NCI-H1105 treated with DMSO at 0.1 percent for 48 hours (cell line): Measurements from ENCODE around the gene CLTB.
"Not testable (repeated sequence)": the region's sequence is repeated elsewhere in the genome, so short reads cannot be mapped to it uniquely, and the experiment has no call there.

Source experiments
- DNase-seq: peaks from one replicate; lab custom pipeline; 2025; lab: John Stamatoyannopoulos, UW

The CLTB gene, protein sequence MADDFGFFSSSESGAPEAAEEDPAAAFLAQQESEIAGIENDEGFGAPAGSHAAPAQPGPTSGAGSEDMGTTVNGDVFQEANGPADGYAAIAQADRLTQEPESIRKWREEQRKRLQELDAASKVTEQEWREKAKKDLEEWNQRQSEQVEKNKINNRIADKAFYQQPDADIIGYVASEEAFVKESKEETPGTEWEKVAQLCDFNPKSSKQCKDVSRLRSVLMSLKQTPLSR

DNA sequence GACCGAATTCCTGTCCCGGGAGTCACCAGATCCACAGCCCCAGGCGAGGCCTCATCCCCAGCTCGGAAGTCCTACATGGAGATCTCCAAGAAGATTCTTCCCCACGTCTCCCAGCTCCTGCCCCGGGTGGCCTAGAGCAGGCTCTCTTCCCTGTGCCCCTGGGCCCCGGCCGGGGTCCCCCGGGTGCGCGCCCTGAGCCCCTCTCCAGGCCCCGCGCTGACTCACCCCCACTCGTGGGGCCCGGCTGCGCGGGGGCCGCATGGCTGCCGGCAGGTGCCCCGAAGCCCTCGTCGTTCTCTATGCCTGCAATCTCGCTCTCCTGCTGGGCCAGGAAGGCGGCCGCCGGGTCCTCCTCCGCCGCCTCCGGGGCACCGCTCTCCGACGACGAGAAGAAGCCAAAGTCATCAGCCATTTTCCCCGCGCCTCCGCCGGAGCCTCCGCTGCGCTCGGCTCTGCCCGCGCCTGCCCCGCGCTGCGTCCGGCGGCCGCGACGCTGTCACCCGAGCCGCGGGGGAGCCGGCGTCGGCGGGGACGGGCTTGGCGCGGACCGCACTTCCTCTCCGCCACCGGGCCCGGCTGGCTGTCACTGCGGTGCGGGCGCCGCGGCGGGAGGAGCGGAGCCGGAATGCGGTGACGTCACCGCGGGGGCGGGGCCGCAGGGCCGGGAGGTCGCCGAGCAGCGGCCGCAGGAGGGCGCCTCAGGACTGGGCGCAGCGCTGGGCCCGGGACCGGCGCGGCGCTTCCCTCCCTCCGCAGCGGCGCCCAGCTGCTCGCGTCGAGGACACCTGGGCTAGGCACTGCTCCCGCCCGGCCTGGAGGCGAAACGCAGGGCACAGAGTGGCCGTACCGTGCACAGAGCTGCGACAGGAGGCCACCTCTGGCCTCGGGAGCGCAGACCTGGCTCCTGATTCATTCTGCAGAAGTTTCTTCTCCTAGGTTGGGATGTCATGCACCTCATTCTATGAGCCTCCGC lies at the start of gene CLTB:
Gene CLTB (minus strand): TSS at position 588 of the 973 bp plus-strand sequence. CDS start 176 bp downstream, at position 412.
- peak; percentile 67 for DNase-seq

DNA sequence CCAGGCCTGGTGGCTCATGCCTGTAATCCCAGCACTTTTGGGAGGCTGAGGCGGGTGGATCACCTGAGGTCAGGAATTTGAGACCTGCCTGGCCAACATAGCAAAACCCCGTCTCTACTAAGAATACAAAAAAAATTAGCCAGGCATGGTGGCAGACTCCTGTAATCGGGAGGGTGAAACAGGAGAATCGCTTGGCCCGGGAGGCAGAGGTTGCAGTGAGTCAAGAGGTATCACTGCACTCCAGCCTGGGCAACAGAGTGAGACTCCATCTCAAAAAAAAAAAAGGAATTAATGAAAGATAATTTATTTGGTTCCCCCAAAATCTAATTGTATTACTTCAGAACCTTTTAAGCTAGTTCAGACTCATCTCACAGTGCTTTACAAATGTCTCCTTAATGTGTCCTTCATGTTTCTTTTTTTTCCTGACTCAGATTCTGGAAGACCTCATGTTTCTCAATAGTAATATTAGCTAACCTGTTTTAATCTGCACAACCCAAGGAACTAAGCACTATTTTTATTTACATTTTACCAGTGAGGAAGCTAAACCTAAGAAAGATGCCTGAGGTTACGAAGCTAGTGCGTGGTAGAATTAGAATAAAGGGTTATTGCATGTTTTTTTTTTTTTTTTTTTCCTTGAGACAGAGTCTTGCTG lies 46.9 kb upstream of the CLTB start:
- DNase-seq: no peak

DNA sequence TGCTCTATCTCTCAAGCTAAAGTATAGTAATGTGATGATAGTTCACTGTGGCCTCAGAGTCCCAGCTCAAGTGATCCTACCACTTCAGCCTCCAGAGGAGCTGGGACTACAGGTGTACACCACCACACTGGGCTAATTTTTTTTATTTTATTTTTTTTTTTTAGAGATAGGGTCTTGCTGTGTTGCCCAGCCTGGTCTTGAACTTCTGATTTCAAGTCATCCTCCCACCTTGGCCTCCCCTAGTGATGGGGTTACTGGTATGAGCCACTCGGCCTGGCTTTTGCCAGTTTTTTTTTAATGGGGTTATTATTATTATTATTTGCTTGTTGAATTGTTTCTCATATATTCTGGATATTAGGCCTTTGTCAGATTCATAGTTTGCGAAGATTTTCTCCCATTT lies 45.0 kb upstream of the CLTB start:
- DNase-seq: no peak

DNA sequence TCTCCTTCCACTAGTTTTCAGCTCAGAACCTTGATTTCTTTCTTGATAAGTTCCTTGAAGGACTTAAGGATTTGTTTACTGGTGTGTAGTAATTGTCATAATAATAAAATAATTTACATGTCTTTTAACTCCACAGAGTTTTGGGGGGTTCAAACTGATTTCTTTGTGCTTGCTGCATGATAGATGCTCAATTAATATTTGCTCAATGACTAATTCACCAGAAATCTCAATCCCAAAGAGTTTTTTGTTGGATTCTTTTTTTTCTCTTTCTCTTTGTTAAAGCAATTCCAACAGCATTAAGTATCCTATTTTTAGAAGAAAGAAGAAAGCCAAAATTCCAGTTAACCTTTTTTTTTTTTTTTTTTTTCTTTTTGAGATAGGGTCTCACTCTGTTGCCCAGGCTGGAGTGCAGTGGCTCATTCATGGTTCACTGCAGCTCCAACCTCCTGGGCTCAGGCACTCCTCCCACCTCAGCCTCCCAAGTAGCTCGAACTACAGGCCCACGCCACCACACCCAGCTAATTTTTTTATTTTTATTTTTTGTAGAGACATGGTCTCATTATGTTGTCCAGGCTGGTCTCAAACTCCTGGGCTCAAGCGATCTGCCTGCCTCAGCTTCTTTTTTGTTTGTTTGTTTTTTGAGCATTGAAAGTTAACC lies 42.7 kb upstream of the CLTB start:
- DNase-seq: no peak

DNA sequence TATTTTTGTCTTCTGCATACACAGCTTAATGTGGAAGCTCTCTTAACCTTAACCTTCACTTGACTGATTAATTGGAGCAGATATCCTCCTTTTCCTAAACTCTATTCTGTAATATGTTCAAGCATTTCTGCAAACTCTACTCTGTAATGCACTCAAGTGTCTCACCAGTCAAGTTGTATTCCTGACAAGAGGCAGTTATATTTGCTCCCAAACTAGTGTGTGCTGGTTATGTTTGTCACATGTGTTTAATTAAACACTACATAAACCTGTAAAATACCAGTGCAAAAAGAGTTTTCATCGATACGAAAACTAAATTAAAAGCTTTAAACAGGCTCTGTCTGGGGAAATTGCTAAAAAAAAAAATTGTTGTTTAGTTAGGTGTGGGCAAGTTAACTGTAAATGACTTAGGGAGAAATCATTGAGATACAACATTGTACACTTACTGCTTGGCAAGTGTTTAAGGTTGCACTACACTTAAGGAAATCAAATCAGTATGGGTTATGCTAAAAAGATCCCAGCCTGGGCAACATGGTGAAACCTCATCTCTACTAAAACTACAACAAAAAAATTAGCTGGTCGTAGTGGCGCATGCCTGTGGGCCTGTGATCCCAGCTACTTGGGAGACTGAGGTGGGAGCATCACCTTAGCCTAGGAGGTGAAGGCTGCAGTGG lies 38.5 kb upstream of the CLTB start:
- DNase-seq: no peak

DNA sequence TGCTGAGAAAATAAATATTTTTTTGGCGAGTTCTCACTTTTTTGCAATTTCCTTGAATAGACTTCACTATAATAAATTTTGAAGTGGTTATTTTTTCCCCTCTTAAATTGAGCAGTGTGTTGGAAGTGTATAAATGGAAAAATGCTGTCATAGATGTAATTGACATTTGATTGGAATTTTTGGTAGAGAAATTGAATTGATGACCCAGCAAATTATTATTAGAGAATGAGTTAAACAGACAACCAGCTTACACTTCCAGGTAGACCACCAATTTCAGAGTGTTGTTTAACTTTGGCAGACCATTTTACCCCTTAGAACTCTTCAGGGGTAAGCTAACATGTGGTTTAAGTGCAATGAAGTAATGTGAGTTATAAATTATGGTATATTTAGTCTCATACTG lies 33.7 kb upstream of the CLTB start:
- no peak for DNase-seq

DNA sequence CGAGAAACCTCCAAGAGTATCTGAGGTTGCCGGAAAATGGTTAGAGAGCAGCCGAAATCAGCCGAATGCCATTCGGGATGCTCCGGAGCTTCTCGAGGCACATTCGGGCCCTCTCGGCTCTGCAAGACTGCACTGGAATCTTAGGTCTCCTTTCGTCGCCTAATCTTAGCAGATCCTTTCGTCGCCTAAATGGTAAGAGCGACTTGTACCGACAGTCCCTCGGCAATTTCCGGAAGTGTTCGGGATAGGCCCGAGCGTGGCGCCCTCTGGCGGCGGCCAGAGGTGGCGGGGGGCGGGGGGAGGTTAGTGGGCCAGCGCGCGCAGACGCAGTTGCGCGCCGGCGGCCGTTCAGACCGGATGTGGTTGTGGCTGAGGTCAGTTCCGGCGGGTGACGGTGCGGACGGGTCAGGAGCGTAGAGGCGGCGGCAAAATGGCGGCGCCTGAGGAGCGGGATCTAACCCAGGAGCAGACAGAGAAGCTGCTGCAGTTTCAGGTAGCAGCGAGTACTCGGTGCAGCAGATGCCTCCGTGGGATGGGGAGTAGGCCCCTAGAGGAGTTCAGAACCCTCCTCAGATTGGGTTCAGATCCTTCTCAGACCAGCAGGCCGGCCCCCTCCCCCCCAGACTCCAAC lies 31.8 kb upstream of the CLTB start, which contains the start of gene FAF2:
Gene FAF2 (plus strand): TSS at position 408 of the 631 bp plus-strand sequence. CDS start 23 bp downstream, at position 431.
- peak; percentile 88 for DNase-seq

DNA sequence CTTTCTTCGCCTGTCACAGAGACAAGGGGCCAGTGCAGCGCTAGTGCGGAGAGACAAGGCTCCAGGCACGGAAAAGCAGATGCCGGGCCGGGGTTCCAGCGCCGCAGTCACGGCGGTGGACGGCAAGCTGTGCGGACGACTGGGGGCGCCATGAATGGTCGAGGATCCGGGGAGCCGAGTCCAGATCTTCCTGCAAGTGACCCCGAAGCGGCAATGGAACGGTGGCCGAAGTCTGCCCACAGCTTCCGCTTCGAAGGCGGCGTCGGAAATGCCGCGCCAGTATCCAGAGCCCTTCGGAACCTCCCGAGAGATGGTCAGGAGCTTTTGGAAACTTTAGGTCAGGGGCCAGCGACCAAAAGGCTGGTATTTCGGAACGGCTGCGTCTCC lies 31.2 kb upstream of the CLTB start:
- peak; percentile 12 for DNase-seq

DNA sequence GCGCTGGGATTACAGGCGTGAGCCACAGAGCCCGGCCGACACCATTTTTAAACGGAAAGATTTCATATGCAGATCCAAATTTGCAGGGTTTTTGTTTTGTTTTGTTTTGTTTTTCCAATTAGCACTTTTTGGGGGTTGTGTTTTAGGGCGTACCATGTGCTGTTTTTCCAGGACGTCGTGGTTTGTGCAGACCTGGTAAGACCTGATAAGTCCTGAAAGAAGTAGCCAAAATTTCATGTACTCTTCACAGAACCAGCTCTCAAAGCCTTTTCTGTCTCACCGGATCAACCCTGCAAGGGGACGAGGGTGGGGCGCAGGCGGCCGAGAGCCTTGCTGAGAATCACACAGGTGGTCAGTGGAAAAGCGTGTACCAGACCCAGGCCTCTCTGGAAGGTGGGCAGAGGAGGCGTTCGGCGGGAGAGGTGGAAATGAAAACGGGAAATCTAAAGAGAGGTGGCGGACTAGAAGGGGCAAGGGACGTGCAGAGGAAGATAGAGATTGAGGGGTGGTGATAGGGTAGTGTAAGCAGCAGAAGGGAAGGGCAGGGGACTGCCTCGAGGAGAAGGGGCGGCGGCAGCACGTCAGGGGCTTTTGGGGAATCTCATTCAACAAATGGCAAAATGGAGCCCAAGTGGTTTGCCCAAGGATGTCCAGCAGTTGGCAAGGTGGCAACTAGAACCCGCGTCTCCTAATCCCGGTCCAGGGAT lies 30.7 kb upstream of the CLTB start:
- DNase-seq: no peak

DNA sequence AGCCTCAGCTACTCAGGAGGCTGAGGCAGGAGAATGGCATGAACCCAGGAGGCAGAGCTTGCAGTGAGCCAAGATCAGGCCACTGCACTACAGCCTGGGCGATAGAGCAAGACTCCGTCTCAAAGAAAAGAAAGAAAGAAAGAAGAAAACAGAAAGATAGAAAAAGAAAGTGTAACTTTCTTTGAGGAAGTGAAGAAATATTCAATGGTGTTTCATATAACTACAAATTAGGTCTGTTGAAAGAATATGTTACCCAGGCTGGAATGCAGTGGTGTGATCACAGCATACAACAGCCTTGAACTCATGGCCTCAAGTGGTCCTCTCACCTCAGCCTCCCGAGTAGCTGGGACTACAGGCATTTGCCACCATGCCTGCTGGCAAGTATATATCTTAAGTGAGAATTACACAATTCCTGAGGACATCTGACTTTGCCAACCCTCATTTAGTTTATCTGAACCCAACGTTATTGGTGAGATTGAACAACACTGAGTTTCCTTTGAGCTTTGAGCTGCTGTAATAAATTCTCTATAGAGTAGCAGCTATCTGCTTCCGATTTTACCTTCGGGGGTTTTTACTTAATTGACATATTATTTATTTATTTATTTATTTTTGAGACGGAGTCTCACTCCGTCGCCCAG lies 29.8 kb upstream of the CLTB start:
- DNase-seq: no peak

DNA sequence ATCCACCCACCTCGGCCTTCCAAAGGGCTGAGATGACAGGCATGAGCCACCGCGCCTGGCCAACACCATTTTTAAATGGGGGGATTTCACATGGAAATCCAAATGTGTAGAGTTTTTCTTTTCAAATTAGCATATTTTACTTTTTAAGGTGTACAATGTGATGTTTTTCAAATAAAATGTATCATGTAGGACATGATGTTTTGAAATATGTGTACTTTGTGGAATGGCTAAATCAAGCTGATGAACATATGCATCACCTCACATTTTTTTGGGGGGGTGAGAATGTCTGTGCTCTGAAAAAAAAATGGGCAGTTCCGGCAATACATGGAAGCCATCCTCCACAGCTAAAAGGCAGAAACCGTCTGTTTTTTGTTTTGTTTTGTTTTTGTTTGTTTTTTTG lies 28.4 kb upstream of the CLTB start:
- no peak for DNase-seq

DNA sequence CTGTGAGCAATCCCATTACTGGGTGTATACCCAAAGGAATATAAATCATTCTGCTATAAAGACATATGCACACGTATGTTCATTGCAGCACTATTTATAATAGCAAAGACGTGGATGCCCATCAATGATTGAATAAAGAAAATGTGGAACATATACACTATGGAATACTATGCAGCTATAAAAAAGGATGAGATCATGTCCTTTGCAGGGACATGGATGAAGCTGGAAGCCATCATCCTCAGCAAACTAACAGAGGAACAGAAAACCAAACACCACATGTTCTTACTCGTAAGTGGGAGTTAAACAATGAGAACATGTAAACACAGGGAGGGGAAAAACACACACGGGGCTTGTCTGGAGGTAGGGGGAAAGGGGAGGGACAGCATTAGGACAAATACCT lies 26.6 kb upstream of the CLTB start:
- not testable (repeated sequence) for DNase-seq

DNA sequence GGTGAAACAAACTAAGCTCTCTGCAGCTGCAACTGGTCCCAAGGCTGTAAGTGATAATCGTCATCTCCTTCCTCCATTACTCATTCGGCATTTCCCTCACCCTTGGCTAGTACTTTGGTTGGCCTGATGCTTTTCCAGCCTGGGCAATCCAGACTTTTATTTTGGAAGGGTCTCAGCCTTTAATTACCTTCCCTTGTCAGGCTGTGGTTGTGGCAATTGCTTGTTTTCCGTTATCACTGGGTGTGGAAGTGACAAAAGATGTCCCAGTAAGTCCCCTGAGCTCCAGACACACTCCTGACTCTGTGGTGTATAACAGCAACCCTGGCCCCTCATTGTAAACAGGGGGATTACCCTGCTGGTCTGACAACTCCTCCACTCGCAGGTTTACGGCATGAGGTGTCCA lies 25.6 kb upstream of the CLTB start:
- no peak for DNase-seq

DNA sequence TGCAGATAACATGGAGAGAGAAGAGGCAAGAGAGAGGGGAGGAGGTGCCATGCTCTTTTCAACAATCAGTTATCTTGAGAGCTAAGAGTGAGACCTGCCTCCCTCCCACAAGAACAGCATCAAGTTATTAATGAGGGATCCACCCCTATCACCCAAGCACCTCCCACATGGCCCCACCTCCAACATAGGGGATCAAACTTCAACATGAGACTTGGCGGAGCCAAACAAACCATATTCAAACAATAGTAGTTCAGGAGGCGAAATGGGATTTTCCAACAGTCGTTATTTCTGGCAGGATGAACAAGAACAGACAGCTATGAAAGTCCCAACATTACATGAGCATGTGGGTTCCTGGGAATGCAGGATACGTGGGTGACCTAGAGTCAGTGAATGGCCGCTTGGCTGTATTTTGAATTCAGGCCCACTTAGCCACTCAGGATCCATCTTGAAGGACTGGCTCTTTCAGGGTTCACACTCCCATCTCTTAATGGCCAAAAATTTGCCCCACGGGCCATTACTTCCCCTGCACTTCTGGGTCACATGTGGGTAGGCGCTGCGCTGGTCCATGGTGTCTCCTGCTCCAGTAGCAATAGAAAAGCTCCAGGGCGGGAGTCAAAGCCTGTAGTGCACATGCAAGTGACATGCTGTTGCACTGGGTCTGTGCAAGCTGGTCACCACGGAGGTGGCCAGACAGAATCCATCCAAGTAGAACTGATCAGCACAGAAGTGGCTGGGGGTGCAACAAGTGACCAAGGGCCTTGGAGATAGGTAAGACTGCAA lies 24.8 kb upstream of the CLTB start:
- no peak for DNase-seq

DNA sequence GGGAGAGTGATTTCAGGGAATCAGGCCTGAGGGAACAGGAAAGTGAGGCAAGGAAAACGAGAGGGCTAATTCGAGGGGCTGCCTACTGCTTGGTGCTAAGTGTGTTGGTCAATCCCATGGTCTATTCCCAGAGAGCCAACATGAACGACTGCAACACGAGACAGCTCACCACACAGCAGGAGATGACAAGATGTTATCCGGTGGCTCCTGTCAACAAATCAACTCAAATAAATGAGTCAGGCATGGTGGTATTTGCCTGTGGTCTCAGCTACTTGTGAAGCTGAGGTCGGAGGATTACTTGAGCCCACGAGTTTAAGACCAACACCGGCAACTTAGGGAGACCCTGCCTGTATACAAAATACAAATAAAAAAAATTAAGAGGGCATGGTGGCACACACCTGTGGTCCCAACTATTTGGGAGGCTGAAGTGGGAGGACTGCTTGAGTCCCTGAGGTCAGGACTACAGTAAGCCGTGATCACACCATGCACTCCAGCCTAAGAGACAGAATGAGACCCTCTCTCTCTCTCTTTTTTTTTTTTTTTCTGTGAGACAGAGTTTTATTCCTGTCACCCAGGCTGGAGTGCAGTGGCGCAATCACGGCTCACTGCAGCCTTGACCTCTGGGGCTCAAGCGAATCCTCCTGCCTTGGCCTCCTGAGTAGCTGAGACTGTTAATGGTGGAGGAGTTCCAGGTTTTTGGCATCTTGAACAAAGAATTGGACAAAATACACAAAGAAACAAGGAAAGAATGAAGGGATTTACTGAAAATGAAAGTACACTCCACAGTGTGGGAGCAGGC lies 22.8 kb upstream of the CLTB start:
- DNase-seq: no peak

DNA sequence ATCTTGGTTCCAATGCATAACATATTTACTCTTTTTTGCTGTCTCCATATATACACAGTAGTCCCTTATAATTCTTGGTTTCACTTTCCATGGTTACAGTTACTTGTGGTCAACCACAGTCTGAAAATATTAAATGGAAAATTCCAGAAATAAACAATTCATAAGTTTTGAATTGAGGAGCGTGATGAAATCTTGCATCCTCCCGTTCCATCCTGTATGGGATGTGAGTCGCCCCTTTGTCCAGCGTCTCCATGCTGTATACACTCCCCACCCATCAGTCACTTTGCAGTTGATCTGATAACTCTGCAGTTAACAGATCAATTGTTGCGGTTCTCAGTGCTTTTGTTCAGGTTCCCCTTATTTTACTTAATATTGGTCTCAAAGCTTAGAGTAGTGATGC lies 20.3 kb upstream of the CLTB start:
- DNase-seq: no peak

DNA sequence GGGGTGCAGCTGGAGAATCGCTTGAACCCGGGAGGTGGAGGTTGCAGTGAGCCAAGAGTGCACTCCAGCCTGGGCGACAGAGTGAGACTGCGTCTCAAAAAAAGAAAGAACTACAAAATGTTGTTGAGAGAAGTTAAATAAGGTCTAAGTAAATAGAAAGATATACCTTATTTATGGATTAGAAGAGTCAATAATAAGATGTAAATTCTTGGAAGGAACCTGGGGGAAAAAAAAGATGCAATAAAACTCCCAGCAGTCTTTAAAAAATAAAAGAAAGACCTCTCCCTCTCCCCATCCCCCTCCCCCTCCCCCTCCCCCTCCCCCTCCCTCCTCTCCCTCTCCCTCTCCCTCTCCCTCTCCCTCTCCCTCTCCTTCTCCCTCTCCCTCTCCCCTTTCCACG lies 16.4 kb upstream of the CLTB start:
- DNase-seq: no peak

DNA sequence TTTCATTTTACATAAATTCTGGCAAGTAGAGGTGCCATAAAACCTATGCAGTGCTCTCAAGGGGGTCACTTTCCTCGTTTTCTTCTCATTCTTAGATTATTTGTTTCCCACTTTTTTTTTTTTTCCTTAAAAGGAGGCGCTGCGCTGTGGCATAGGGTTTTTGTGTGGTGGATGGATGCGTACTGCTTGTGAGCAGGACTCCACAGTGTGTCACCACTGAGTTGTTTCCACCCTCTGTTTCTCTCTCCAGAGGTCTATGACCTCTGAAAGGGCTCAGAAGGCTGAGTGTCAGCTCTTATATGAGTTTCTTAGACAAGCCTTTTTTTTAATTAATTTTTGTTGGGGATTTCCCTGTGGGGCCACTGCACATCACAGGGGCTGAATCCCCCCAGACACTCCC lies 13.6 kb upstream of the CLTB start:
- no peak for DNase-seq
